H54 (cell line): Measurements from ENCODE around the gene SRMS.

Experiments
- DNase-seq: peaks from one replicate; pipeline ENCODE4 v3.0.0; 2011; ENCODE audit warnings: low spot score, mixed read lengths; ENCODE audit not compliant: insufficient read length
- FAIRE-seq: peaks from 3 replicates; lab custom pipeline; 2011; peaks lifted over from hg19 to GRCh38; lab: Jason Lieb, UNC
- POLR2A ChIP-seq: IDR thresholded peaks from 2 replicates; pipeline ENCODE4 v1.6.1; 2011; ENCODE audit warnings: low read depth, mild to moderate bottlenecking, low read length

The SRMS gene

DNA sequence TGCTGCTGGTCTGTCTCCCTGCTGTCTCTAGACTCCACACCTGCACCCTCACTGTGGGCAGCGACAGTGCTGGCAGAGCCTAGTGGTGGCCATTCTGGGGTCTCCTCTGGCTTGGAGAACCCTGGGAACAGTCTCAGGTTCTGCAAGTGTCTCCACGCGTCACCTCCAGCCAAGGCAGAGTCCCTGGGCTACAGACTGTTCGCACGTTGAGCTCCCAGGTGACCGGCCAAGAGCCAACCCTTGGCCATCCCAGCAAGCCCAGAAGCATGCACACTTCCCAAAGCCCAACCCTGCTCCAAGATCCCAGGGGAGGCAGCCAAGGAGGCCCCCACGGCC, 53.5 kb downstream of the SRMS start:
- TF ChIP-seq POLR2A = no peak
- DNase-seq (no peak), FAIRE-seq (no peak)

DNA sequence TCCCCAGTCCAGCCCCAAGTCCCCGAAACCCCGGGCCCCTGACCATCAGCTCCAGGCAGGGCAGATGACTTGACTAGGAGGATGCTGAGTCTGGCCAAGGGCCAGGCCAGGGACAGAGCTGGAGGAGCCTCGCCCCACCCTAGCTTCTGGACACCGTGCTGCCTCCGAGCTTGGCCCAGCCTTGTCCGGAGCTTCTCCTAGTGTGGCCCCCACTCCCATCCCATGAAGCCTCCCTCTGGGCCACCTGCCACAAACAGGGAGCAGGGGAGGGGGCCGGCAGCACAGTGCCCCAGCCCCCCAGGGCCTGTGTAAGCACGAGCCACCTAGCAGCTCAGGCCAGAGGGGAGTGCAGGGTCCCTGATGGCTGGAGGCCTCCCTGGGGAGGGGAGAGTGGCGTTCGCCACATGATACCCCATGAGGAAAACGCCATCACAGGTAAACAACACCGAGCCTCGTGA, 54.0 kb downstream of the SRMS start:
- DNase-seq (no peak), FAIRE-seq (no peak)
- TF ChIP-seq POLR2A = no peak

DNA sequence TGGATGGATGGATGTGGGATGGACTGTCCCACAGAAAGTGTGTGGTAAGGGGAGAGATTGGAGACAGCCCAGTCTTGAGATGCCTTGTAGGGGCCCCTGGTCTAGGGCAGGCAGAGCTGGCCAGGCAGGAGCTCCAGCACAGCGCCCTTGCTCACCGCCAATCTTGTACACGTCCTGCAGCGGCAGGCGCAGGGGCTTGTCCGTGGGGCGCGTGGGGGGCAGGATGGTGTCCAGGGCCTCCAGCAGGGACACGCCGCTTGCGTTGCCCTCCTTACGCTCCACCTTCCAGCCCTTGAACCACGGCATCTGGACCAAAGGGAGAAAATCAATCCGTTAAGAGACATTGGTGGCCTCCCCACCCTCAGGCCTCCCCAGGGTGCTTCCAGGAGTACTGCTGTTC, 54.6 kb downstream of the SRMS start:
- no peak for DNase-seq
- FAIRE-seq = no peak
- TF ChIP-seq POLR2A = no peak

DNA sequence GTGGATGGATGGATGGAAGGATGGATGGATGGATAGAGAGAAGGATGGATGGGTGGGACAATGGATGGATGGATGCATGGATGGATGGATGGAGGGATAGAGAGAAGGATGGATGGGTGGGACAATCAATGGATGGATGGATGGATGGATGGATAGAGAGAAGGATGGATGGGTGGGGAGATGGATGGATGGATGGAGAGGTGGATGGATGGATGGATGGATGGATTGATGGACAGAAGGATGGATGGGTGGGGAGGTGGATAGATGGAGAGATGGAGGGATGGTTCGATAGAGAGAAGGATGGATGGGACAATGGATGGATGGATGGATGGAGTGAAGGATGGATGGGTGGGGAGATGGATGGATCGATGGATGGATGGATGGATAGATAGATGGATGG, 55.0 kb downstream of the SRMS start:
- DNase-seq = no peak
- no peak for FAIRE-seq
- TF ChIP-seq POLR2A = no peak

DNA sequence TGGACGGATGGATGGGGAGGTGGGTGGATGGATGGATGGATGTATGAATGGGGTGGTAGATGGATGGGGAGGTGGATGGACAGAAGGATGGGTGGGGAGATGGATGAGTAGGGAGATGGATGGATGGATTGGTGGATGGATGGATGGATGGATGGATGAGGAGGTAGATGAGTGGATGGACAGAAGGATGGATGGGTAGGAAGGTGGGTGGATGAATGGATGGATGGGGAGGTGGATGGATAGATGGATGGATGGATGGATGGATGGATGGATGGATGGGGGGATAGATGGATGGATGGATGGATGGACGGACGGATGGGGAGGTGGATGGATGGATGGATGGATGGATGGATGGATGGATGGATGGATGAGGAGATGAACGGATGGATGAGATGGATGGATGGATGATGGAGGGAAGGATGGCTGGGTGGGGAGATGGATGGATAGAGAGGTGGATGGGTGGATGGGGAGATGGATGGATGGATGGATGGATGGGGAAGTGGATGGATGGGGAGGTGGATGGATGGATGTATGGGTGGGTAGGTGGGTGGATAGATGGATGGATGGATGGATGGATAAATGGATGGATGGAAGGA, 55.8 kb downstream of the SRMS start:
- no peak for TF ChIP-seq POLR2A
- no peak for FAIRE-seq
- DNase-seq = no peak

DNA sequence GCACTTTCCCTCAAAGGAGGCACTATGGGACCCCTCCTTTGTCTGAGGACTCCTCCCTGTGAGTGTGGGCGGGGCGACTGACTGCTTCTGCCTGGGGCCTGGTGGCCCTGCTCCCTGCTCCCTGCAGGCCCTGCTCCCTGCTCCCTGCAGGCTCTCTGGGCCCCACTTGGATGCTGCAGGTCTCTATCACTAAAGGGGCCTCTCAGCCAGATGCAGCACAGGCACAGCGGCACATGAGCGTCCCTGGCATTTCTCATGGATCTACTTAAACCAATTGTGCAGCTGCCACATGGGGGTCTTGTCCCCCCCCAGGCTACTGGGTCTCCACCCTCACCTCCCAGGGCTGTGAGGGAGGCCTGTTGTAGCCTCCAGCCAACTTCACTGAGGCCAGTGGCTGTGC, 56.5 kb downstream of the SRMS start:
- FAIRE-seq = no peak
- no peak for DNase-seq
- no peak for TF ChIP-seq POLR2A
